Body of pancreas (tissue), 4 donors: ENCODE results near the gene RAB5B.
A peak's percentile ranks its signal among the peaks of the same experiment; 100 is the strongest.

ENCODE experiments used
- CTCF ChIP-seq, 7 experiments: fragments of 450-650 bp in 4 of 7; fragments of 200-600 bp in 3 of 7; sonication (generic) in 3 of 7; IDR thresholded peaks; one replicate each; pipeline ENCODE4 v1.5.1; 2016 to 2019; ENCODE audit warnings: antibody characterized with exemption in 7 of 7
- POLR2A ChIP-seq, 3 donors: fragments of 450-650 bp; IDR thresholded peaks; one replicate each; pipeline ENCODE4 v1.6.1; 2016; ENCODE audit warnings: antibody characterized with exemption in 3 of 3, mild to moderate bottlenecking in 2 of 3

DNA sequence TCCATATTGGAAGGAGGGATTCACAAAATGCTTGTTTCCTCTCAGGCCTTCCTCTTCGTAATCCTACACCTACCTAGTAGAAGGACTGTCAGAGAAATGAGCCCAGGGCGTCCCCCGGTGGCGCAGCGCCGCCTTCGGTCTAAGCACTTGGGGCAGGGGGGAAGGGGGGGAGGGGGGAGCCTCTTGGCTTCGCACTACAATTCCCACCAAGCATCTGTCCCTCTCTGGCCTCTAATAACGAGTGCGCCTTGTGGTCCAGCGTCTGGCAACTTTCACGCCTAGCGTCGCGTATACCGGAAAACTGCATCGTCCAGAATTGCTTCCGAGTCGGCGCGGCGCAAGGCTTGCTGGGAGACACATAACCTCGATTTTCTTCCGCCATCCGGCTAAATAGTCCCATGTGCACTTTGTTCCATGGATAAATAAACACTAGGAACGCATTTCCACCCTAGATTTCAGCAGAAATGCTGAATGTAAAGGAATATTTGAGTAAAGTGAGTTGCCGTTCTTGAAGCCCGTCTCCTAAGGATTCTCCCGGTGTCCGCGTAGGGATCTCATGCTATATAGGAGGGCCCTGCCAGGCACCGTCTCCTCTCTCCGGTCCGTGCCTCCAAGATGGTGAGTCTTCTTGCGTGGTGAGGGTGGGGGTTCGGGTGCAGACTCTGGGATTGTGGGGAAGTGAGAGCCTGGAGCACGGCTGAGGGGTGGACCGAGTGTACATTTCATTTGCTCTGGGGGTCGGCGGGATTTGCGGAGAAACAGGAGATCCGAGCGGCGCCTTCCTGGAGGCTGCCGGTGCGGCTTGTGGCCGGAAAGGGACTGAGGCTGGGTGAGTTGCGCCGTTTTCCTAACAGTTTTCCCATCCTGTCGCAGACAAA, 67.9 kb downstream of the RAB5B start, which contains the start of gene RPS26:
- TF ChIP-seq CTCF (IDR thresholded peaks at IDR 0.05) = peak in 6 of 7 experiments; percentile 35 to 57 (median 44)
- peak; percentile 84 to 99 (median 99) for TF ChIP-seq POLR2A (IDR thresholded peaks at IDR 0.05)
